Adrenal gland (tissue), 12 donors: ENCODE data around the gene SCG5. TPM values are rescaled to one million over a fixed set of nuclear protein-coding genes. Genes with fewer than 3 reads are reported as not detected.
A peak's percentile ranks its signal among the peaks of the same experiment; 100 is the strongest.

ENCODE experiments used
- DNase-seq, 7 donors: peaks; one replicate each; pipeline ENCODE4 v3.0.0-alpha.2; 2019 to 2020
- H3K27ac ChIP-seq, 5 donors: fragments of 200-600 bp; sonication (generic) in 4 of 5; 1 replicate in 3 of 5; 2 replicates in 2 of 5; pipeline versions ENCODE4 v1.5.1 to v1.8.0; 2016 to 2020; ENCODE audit warnings: mild to moderate bottlenecking in 1 of 5
- H3K27me3 ChIP-seq: fragments of 200-600 bp; 2 replicates; pipeline ENCODE4 v1.8.0; 2021
- H3K36me3 ChIP-seq, 2 donors: fragments of 200-600 bp; replicated peaks in 1 of 2; 1 replicate in 1 of 2; 2 replicates in 1 of 2; pipeline versions ENCODE4 v1.5.1 to v1.8.0; 2018 to 2022
- H3K4me1 ChIP-seq, 2 donors: fragments of 200-600 bp; replicated peaks in 1 of 2; 1 replicate in 1 of 2; 2 replicates in 1 of 2; pipeline versions ENCODE4 v1.5.1 to v1.8.0; 2018 to 2021
- H3K4me3 ChIP-seq, 4 donors: fragments of 200-600 bp; sonication (generic) in 3 of 4; one replicate each; pipeline ENCODE4 v1.5.1; 2016 to 2018
- H3K9me3 ChIP-seq, 3 donors: fragments of 200-600 bp; sonication (generic) in 1 of 3; replicated peaks in 1 of 3; 1 replicate in 2 of 3; 2 replicates in 1 of 3; pipeline versions ENCODE4 v1.5.1 to v1.8.0; 2016 to 2021
- POLR2A ChIP-seq, 2 donors: fragments of 450-650 bp; IDR thresholded peaks; one replicate each; pipeline ENCODE4 v1.6.1; 2017; ENCODE audit warnings: antibody characterized with exemption in 2 of 2, mild to moderate bottlenecking in 2 of 2, moderate library complexity in 1 of 2
- WGBS, 4 donors: extraction: QIAGEN DNeasy Blood & Tissue Kit in 2 of 4; methylation state at CpG; one replicate each; pipeline versions ENCODE4 v1.1.5 to v1.1.7; 2013 to 2017; 5-methylcytosine and 5-hydroxymethylcytosine counted together
- intact Hi-C, 2 donors: fragments of 100-400 bp; cut with DNase I; formaldehyde crosslinking; loops; one replicate each; pipeline versions ENCODE4 v1.14.1 to v1.15.0; 2022 to 2023
- polyA plus RNA-seq, 3 donors: library from polyadenylated mRNA; stranded (reverse); fragments of 200-250 nt in 2 of 3; fragments of 350-450 nt in 1 of 3; fragmentation: Illumina TruSeq in 1 of 3; extraction: RNeasy Lipid Tissue Mini Kit (QIAGEN cat#74804) in 1 of 3; gene quantifications; one replicate each; pipeline ENCODE4 v1.2.3, GENCODE V29; 2013 to 2014
- total RNA-seq, 9 donors: library from RNA; depleted of rRNA in 4 of 9; stranded (reverse); fragments of >200 nt in 4 of 9; fragments of 120-200 nt in 1 of 9; fragmentation: NEBNext Ultra II Directional in 1 of 9; extraction: Animal tissue kit (Norgen Biotek cat#: 25700) in 1 of 9; gene quantifications; one replicate each; pipeline versions ENCODE4 v1.1.0 to v1.2.4, GENCODE V29; 2013 to 2023
- TF ChIP-seq, protein P1 (sequence below), 6 experiments: fragments of 450-650 bp in 4 of 6; fragments of 200-600 bp in 2 of 6; sonication (generic) in 1 of 6; IDR thresholded peaks; 1 replicate in 5 of 6; 2 replicates in 1 of 6; pipeline versions ENCODE4 v1.5.1 to v1.8.0; 2016 to 2021; ENCODE audit warnings: antibody characterized with exemption in 6 of 6, mild to moderate bottlenecking in 2 of 6, moderate library complexity in 1 of 6
- donor health status: healthy with polysubstance abuse.
- donor health status: Bipolar disorder and iron deficiency.
- donor health status: DM: yes; HTN: yes; CAD: no.
- donor health status: DM: no; HTN: no; CAD: no.
- donor health status: DM: no; HTN: no; CAD: no.
- donor health status: DM: yes; HTN: yes; CAD: no.

The SCG5 gene
- total and polyA plus RNA-seq, 12 donors, result 0.52 to 102 (median 34.0) TPM; not detected in 2

DNA sequence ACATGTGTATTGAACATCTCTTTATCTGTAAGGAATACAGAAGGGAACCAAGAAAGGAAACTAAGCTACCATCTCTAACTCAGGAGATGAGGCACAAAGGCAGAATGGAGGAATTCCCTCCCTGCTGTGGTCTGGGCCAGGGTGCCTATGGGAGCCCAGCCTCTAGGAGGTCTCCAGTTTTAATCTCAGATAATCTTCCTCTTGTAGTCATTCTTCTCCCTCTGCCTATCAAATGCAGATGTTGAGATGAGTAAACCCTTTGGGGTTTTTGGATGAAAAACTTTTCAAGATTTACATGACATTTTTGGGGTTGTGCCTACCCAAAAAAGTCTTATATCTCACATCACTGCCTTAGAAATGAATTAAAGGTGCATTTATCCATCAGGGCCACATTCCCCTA lies 23.3 kb downstream of the SCG5 start:
- TF ChIP-seq, protein P1, sequence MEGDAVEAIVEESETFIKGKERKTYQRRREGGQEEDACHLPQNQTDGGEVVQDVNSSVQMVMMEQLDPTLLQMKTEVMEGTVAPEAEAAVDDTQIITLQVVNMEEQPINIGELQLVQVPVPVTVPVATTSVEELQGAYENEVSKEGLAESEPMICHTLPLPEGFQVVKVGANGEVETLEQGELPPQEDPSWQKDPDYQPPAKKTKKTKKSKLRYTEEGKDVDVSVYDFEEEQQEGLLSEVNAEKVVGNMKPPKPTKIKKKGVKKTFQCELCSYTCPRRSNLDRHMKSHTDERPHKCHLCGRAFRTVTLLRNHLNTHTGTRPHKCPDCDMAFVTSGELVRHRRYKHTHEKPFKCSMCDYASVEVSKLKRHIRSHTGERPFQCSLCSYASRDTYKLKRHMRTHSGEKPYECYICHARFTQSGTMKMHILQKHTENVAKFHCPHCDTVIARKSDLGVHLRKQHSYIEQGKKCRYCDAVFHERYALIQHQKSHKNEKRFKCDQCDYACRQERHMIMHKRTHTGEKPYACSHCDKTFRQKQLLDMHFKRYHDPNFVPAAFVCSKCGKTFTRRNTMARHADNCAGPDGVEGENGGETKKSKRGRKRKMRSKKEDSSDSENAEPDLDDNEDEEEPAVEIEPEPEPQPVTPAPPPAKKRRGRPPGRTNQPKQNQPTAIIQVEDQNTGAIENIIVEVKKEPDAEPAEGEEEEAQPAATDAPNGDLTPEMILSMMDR (IDR thresholded peaks at IDR 0.05), result no peak
- TF ChIP-seq POLR2A (IDR thresholded peaks at IDR 0.05), result no peak
- H3K4me3 ChIP-seq, result no peak overlapping the region
- no peaks in the 10 kb centered on the region for H3K9me3 ChIP-seq
- H3K27me3 ChIP-seq, result no peaks in the 10 kb centered on the region
- no peak overlapping the region for H3K27ac ChIP-seq
- H3K4me1 ChIP-seq, result no peaks in the 10 kb centered on the region
- intact Hi-C loops, result loop anchor here in 1 of 2 donors (5.0 kb wide), 2 partner anchors 273 to 333 kb away; no protein-coding TSS in a partner anchor
- no peak for DNase-seq
- H3K36me3 ChIP-seq, result no peaks in the 10 kb centered on the region

GRCh38 chr15:32667321-32667720 lies 25.8 kb downstream of the SCG5 start:
- Histone ChIP-seq H3K9me3 (no peaks in the 10 kb centered on the region), H3K27ac (no peak overlapping the region), H3K4me3 (no peak overlapping the region), H3K36me3 (no peaks in the 10 kb centered on the region), H3K27me3 (no peaks in the 10 kb centered on the region), H3K4me1 (peaks cover 0 to 4% of the 10 kb centered on the region in 2 donors)
- no peak for DNase-seq
- 91 to 96% (median 95%) methylated on average over 6 of the region's 6 CpGs for WGBS, 4 donors
- TF ChIP-seq, protein P1 (IDR thresholded peaks at IDR 0.05), result no peak
- TF ChIP-seq POLR2A (IDR thresholded peaks at IDR 0.05), result no peak
- intact Hi-C loops, result no loop called here

GRCh38 chr15:32668942-32669341 lies 27.4 kb downstream of the SCG5 start:
- intact Hi-C loops, result no loop called here

GRCh38 chr15:32669896-32670611 lies 28.5 kb downstream of the SCG5 start:
- peak in 3 of 7 donors; percentile 8 to 70 (median 21) for DNase-seq
- 25 to 47% (median 35%) methylated on average over 5 of the region's 5 CpGs for WGBS, 4 donors
- TF ChIP-seq, protein P1 (IDR thresholded peaks at IDR 0.05), result no peak
- no peak for TF ChIP-seq POLR2A (IDR thresholded peaks at IDR 0.05)
- intact Hi-C loops, result no loop called here
- H3K27ac ChIP-seq, result peak overlapping the region in 1 of 5 donors; percentile 26
- no peaks in the 10 kb centered on the region for H3K27me3 ChIP-seq
- no peaks in the 10 kb centered on the region for H3K36me3 ChIP-seq
- H3K4me3 ChIP-seq, result no peak overlapping the region
- H3K9me3 ChIP-seq, result no peaks in the 10 kb centered on the region
- H3K4me1 ChIP-seq, result peaks cover 0 to 4% of the 10 kb centered on the region in 2 donors

More at GRCh38 chr15:32668942-32669341, 27.4 kb downstream of the SCG5 start:
- no peaks in the 10 kb centered on the region for H3K27me3 ChIP-seq
- no peaks in the 10 kb centered on the region for H3K9me3 ChIP-seq
- H3K4me1 ChIP-seq, result peaks cover 0 to 4% of the 10 kb centered on the region in 2 donors
- no peaks in the 10 kb centered on the region for H3K36me3 ChIP-seq
- no peak for TF ChIP-seq POLR2A (IDR thresholded peaks at IDR 0.05)
- TF ChIP-seq, protein P1 (IDR thresholded peaks at IDR 0.05), result no peak
- no peak for DNase-seq
- H3K27ac ChIP-seq, result no peak overlapping the region
- no peak overlapping the region for H3K4me3 ChIP-seq
- WGBS, 4 donors, result 83 to 98% (median 88%) methylated on average over 2 of the region's 2 CpGs
